GM21515 (cell line): ENCODE data around the gene HES6.
"Not testable (repeated sequence)": the region's sequence is repeated elsewhere in the genome, so short reads cannot be mapped to it uniquely, and the experiment has no call there.

Experiments
- ATAC-seq: cut with Tn5 transposase; IDR thresholded peaks from one replicate; pipeline ENCODE4 v1.9.1; 2021; ENCODE audit not compliant: unreplicated experiment

Gene HES6

DNA sequence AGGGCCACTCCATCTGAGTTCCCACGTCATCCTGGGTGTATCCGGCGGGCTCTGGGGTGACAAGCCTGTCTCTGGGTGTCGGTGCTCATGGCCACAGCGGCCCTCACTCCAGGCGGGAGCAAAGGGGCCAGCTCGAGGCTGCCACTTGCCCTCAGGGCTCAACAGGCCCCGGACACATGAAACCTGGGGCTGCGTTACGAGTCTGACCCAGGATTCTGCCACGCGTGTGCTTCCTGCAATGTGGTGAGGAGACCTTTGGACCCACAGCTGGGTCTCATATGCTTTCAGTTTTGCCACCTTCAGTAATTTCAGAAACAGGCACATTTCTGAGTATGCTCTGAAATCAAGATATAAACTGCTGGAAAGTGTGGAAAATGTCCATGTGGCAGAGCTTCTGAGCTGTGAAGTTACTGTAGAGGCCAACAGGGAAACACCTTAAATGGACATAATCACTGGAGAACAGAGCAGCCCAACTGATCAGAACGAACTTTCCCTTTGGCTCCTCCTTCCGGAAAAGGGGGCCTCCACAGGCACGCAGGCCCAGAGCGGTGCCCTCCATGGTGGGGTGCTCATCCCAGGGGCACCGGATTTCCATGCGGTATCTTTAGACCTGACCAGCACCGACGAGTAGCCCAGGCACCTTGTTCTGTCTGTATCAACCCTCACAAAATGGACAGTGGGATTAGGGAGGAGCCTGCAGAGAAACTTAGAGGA lies 34.5 kb upstream of the HES6 start:
- no peak for ATAC-seq

DNA sequence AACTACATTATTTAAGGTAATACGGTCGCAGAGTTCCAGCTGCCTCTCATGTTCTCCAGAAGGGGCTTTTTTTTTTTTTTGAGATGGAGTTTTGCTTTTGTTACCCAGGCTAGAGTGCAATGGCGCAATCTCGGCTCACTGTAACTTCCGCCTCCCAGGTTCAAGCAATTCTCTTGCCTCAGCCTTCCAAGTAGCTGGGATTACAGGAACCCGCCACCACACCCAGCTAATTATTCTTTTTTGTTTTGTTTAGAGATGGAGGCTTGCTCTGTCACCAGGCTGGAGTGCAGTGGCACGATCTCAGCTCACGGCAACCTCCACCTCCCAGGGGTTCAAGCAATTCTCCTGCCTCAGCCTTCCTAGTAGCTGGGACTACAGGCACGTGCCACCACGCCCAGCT lies 33.6 kb upstream of the HES6 start:
- ATAC-seq = not testable (repeated sequence)

DNA sequence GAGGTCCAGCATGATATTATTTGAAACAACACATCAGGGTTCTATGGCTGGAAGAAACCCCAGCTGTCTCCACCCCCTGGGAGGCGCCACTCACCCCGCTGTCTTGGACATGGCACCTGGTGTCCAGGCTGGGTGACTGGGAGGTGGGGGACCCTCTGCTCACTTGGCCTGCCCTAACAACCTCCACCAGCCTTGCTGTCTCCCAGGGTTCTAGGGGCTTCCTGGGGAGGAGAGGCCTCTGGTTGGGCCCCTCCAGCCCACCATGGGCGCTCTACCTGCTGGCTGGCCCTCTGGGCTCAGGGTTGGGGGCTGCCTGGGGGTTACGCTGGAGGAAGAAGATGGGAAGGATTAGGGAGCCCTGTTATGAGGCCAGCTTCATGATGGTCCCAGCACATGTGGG lies 32.3 kb upstream of the HES6 start:
- ATAC-seq = no peak

DNA sequence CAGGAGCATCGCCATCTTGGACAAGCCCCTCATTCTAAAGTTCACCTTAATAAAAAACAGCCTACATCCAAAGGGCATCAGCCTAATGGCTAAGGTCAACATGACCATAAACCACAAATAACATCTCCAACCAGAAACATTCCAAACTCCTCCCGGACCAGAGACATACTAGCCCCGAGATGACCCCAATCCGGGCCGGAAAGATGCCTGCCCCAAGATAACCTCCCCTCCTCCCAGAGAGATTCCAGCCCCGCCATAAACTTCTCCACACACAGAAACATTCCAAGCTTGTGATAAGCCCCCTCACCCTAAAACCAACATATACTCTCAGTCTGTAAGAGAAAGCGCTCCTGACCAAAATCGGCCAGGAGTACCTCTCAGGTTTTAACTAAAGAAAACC lies 31.8 kb upstream of the HES6 start:
- not testable (repeated sequence) for ATAC-seq

DNA sequence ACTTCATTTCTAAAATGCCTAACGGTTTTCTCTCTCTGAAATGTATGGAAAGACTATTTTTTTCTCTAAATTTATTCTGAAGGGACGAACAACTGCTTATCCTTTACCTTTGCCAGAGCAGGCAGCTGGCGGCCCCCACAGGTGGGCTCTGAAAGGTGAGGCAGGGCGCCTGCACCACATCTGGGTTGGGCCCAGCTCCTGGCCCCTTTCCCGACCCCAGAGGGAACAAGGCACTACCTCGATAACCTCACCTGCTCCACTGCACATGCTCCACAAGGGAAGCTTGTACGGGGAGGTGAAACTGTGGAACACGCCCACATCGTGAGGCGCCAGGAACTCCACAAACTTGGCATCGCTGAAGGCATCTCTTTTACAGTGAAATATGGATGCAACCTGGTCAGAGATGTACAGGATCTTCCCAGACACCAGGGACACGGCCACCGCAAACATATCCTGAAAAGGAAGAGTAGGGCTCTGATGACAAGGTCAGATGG lies 31.3 kb upstream of the HES6 start:
- no peak for ATAC-seq

DNA sequence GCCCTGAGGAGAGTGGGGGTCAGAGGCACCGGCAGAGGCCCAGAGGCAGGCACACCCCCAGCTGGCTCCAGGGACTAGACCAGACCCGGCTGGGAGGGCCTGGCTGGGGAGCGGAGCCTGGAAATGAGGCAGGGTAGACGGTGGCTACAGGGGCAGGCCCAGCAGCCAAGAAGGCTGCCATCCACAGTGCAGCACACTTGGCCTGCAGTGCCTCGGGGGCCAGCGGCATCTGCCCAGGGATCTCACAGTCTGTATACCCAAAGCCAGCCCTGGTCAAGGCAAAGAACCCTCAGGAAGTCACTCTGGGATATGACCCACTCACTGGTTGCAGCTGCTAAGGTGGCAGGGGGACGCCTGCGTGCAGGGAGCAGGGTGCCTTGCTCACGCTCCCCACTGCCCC lies 30.8 kb upstream of the HES6 start:
- no peak for ATAC-seq

DNA sequence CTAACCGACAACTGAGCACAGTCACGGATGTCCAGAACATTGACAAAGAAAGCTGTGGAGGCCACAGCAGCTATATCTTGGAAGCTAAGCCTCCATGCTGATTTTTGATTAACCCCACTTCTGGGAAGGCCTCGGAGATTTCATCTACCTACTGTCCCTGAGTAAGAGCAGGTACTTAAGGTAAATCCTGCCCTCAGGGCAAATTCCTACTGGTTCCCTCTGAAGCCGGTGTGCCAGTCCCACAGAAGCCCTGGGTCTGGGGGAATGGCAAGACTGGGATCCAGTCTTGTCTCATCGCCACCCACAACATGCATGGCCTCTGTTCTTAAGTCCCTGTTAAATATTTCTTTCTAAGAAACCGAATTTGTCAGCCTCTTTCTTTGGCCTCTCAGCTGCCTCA lies 29.9 kb upstream of the HES6 start:
- no peak for ATAC-seq

DNA sequence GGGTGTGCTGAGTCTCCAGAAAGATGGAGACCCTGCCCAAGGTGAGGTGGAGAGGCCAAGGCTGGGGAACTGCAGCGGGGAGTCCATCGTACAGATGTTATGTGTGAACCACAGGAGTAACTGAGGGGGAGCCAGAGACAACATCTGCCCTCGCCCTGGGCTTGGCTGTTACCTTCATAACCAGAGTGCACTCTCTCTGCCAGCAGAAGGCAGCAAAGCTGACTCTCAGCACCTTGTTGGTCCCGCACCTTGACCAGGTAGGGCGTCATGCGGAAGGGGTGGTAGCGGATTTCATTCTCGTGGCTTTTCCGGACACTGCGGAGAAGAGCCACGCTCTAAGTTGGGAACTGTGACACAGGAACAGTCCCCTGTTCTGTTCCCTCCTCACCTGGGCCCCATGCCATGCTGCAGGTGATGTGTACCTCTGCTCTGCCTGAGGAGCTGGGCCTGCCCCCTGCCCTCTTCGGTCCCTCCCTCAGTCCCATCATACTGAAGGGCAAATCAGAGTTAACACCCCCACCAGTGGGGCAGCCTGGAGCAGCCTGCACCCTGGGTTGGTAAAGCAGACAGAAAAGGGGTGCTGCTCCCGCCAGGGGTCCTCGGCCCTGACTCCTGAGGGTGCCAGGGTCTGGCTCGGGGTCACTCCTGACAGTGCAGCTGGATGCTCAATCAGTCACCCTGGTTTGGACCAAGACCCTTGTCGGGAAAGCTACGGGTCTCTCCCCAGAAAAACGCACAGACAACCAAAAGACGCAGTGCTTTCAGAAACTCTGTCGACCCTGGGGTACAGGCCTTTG lies 28.2 kb upstream of the HES6 start:
- no peak for ATAC-seq

DNA sequence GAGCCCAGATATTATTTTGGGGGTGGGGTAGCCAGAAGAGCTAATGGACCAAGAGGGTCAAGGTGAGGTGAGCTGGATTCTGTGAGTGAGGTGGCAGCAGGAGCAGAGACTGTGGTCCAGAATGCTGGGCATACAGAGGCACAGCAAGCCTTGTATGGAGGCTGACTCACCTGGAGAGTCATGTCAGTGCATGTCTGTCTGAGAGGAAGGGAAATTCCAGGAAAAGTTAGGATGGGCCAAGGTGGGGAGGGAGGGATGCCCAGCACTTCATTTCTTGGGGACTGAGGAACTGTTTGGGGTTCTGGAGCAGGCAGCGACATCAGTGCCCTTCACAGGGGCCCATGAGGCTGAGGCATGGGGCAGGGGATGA lies 27.5 kb upstream of the HES6 start:
- ATAC-seq = no peak

DNA sequence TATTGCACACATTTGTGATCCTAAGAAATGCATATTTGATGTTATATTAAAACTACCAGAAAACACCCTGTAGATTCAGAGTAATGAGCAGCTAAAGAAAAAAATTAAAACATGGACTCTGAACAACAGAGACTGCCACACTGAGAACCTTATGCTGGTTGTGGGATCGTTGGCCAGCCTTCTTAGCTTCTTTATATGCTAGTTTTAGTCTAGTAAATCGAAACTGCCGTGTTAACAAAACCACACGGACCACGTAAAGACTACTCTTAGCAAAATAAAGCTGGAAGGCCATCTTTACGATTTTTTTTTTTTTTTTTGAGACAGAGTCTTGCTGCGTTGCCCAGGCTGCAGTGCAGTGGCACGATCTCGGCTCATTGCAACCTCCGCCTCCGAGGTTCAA lies 25.8 kb upstream of the HES6 start:
- no peak for ATAC-seq

DNA sequence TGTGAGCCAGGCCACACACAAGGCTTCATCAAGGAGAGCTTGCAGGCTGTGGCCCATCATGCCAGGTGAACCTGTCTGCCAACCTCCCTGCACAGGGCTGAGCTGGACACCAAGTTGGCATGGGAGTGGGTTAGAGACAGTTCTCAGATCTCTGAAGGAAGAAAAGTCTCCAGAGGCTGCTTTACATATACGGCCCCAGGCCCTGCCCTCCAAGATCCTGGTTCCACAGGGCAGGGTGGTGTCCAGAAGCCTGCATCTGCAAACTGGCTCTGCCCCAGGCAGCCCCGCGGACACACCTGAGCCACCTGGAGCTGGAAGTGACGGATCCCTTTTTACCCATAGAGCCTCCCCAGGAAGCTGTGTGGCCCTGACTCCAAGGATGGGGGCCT lies 24.2 kb upstream of the HES6 start:
- no peak for ATAC-seq

DNA sequence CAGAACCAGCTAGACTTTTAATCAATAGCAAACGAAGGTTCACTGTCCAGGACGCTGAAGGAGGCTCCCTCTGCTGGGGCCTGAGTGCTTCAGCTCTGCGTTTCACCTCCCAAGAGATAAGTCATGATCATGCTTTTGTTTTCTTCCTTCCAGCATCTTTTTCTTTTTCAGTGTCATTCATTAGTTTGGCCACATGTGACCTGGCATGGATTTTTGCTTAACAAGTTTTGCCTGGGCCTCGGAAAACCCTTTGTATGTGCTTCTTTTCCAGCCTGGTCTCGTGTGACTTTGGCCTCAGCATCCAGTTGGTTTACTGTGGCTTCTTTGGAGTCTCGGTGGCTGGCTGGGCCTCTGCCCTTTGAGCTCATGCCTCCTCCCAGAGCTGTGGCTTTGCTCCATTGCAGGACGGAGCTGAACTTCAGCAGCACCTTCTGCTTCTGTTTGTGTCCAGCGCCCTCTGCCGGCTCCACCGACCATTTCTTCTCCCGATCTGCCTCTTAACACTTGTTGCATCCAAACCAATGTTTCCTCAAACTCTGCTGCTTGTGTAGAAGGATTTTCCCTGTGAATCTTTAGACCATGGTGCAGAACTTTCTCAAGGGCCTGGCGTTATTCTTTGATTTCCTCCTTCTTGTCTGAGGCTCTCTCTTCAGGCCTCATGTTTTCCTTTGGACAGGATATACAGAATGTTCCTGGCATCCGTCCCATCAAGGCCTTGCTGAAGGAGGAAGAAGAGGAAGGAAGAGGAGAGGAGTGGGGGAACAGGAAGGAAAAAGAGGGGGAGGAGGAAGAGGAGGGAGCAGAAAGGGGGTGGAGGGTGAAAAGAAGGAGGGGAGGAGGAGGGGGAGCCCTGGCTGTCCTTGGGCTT lies 23.6 kb upstream of the HES6 start:
- ATAC-seq = peak; percentile 49

DNA sequence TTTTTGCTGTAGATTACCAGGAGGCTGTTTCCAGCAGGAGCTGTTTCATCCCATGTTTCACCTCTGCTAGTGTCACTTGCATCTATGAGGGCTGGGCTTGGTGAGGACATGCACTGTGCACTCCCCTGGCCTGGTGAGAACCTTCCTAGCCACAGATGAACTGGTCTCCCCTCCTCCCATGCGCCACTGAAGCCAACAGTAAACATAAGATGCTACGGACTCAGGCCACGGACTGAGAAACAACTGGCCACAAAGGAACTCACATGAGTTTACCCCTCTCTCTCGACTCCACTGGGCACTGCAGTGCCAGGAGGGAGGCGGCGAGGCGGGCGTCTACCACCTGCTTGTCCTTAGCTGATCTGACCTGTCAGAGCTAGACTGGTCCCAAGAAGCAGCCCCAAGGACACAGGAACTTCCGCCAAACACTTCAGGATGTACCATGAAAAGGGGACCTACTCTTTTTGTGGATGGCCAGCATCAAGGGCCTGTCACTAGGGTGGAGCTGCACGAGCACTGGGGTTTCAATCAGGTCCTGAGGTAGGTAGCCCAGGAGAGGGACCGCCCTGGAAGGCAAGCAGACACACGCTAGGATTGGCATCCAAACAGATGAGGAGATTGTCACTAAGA lies 22.8 kb upstream of the HES6 start:
- ATAC-seq = no peak

DNA sequence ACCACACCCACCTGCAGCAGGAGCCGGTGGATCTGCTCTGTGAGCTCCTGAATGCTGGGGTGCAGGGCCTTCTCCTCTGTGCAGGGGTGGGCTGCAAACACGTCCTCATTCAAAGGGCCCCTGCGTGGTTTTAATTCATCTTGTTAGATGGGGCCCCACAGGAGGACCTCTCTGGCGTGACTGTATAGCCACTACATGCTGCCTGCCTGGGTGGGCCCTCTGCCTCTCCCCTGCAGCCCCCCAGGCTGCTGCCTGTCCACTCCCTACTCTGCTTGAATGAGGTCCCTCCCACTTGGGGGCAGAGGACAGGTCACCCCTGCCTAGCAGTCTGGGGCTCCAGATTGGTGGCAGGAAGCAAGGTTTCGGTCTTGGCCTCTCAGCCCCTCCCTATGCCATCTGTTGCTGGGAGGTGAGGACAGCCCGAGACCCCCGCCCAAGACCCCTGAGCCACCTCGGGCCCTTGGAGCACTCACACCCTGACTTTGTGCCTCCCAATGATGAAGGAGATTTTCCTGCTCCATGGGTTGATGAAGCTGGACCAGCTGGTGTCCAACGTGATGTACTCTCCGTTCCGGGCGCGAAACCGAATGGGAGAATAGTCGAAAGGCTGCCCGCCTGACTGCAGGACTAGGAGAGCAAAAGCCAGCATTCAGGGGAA lies 22.0 kb upstream of the HES6 start:
- ATAC-seq = no peak

DNA sequence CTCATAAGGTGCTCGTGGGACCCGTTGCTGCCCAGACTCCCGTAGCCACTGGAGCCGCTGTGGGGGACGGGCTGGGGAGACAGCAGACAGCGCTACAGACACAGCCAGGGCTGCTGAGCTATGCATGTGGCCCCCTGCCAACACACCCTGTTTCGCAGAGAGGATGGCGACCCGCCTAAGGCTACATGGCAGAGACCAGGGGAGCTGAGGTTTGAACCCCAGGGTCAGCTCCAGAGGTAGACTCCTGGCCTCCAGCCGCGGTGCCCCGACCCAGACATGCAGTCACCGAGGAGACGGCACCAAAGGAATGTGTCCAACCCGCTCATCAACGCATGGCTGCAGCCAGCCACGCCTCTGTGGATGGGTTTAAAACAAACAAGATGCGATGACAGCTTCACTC lies 21.0 kb upstream of the HES6 start:
- ATAC-seq = no peak

DNA sequence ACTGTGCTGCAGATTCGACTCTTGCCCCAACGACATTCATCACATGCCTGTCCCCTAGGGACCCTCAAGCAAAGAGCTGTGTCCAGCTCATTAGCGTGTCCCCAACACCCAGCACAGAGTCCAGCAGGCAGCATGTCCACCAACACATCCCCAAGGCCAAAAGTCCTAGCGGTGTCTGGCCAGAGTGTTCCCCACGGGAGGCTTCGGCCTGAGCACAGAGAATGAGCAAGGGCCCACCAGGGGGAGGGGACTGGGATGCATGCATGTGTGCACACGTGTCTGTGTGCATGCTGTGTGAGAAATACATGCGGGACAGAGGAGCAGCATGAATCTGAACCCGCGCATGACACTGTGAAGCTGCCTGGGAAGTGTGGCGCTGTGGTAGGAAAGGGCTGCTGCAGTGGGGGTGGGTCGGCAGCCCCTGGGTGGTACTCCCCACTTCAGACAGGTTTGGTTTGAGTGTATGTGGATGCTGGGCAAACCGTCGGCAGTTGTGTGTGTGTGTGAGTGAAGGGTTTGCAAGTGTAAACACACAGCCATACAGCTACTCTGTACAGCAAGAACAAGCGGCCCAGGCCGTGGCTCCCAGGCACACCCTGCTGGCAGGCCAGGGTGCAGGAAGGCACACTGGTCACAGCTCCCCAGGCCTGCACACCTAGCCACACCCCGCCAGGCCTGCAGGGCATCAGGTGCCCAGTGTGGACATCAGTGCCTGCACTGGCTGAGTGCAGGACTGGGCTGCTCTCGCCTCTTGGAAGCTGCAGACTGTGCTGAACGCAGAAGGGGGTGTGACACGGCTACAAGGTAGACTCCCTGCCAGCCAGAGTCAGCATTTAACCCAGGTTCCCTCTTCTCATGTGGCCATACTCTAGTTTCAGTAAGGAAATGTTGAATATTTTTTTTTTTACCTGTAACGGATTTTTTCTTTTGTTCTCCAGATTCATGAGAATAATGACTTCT lies 19.5 kb upstream of the HES6 start:
- ATAC-seq = no peak

DNA sequence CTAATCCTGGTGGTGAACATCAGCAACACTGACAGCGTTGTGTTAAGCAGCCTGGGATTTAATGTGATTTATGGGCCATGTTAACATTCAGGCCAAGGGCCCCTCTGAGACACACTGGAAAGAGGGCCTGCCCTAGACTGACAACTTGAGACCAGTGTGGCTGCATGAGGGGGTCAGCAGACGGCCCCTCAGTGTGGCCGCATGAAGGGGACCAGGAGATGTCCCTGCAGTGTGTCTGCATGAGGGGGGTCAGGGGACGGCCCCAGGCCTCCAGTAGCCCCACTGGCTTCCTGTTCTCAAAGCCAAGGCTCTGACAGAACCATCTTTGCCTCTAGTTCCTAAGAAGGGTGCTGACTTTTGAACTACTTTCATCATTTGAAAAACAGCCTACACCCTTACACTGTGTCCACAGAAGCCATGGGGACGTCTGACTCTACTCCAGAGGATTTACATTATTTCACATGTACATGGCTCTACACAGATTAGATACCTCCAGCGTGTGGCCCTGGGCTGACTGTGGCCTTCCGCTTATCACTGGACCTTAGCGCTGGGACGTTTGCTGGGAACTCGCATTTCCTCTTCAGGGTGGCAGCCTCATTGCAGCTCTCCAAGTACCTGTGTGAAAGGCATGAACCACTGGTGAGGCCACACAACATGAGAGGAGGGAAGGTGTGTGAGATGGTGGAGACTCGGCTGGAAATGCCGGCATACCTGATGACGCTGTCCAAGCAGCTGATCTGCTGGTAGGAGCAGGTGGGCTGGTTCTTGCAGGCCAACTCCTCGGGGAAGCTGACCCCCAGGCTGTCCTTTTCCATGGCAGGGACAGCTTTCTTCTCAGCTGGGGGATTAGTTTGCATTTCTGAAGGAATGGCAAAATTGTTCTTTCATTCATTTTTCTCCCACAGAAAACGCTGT lies 18.2 kb upstream of the HES6 start:
- no peak for ATAC-seq

DNA sequence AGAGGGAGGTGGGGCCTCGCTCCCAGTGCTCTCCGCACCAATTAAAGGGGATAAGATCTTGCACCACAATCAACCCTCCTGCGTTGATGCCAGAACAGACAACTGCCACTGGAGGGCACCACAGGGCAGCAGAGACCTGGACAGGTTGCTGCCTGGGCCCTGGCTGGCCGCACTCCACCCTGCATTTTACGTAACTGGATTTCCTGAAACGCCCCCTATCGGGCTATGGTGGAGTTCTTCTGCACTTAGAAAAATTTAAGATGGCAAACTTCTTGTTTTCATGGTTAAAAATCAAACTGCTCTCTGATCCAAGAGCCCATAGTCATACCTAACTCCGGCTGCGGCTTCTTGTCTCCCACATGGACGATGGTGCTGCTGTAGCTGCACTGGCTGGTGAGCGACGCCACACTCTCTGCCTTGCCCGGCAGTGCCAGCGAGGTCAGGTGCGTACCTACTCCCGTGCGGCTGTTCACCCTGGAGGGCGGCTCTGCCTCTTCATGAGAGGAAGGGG lies 16.8 kb upstream of the HES6 start:
- no peak for ATAC-seq
